ENCODE measurements around the gene HPGD. TPM values are rescaled to one million over a fixed set of nuclear protein-coding genes. Genes with fewer than 3 reads are reported as not detected.

HPGD gene
- total and polyA plus RNA-seq, 2 of the 8 experiments (the other 6 are each of a cell fraction or from before 2014, with no cell fraction given) = 1.1 to 1.3 TPM

GRCh38 chr4:174522183-174523024 lies at the start of gene HPGD (continued):
- peak; percentile 51 for TF ChIP-seq ASH2L (IDR thresholded peaks at IDR 0.05; ENCODE audit: low read length)
- TF ChIP-seq SAP30 (IDR thresholded peaks at IDR 0.05; ENCODE audit: insufficient read depth, insufficient replicate concordance, low read length) = no peak
- TF ChIP-seq SRF (IDR thresholded peaks at IDR 0.05; ENCODE audit: low read depth, low read length) = no peak
- TF ChIP-seq TCF12 (IDR thresholded peaks at IDR 0.05; ENCODE audit: low read depth, low read length) = no peak
- peak in 1 of 2 experiments; percentile 47; a peak in 1 of 4 replicates for TF ChIP-seq HDAC2 (IDR thresholded peaks at IDR 0.05; ENCODE audit: borderline replicate concordance in 1 of 2, low read depth in 2 of 2, low read length in 2 of 2)
- TF ChIP-seq E2F6 (IDR thresholded peaks at IDR 0.05) = no peak; the same call in 1 of the 2 replicates
- TF ChIP-seq EP300 (IDR thresholded peaks at IDR 0.05; ENCODE audit: borderline replicate concordance in 1 of 2, low read depth in 2 of 2, low read length in 2 of 2) = no peak
- TF ChIP-seq MAFK (IDR thresholded peaks at IDR 0.05; ENCODE audit: low read depth, low read length) = no peak
- no peak for TF ChIP-seq TAF1 (IDR thresholded peaks at IDR 0.05; ENCODE audit: low read depth, low read length)
- no peak for TF ChIP-seq SP1 (IDR thresholded peaks at IDR 0.05; ENCODE audit: low read depth, low read length)
- no peak for TF ChIP-seq ATF2 (IDR thresholded peaks at IDR 0.05; ENCODE audit: low read length)
- TF ChIP-seq KDM5A (IDR thresholded peaks at IDR 0.05; ENCODE audit: low read length) = no peak
- no peak for TF ChIP-seq GABPA (IDR thresholded peaks at IDR 0.05; ENCODE audit: borderline replicate concordance, insufficient read depth, low read length)
- TF ChIP-seq FOSL1 (IDR thresholded peaks at IDR 0.05; ENCODE audit: insufficient read depth, low read depth, low read length) = no peak
- no peak for TF ChIP-seq BACH1 (IDR thresholded peaks at IDR 0.05; ENCODE audit: low read length)
- no peak for TF ChIP-seq POU5F1 (IDR thresholded peaks at IDR 0.05; ENCODE audit: low read depth, low read length)
- 0 out of 2 replicates have a peak, but pooled peaks have one; percentile 23 for TF ChIP-seq PHF8 (conservative IDR thresholded peaks at IDR 0.05; ENCODE audit: low read depth, low read length)
